A549 (cell line): ENCODE measurements around the gene DHX38. TPM values are rescaled to one million over a fixed set of nuclear protein-coding genes. Genes with fewer than 3 reads are reported as not detected.

ENCODE experiments used
- ATAC-seq, 2 experiments: fragments of 200-7000 bp in 1 of 2; fragments of >200 bp in 1 of 2; cut with Nextera tagmentation in 1 of 2; cut with Tn5 transposase in 1 of 2; 3 replicates each; pipeline versions ENCODE4 v1.8.0 to v1.9.1; 2018 to 2020; ENCODE audit warnings: mild to moderate bottlenecking in 1 of 2, moderate library complexity in 1 of 2
- CTCF ChIA-PET: fragments of 300-600 bp; sonication (Branson Sonifier 250); formaldehyde crosslinking; extraction: SDS; loops from one replicate; lab custom pipeline; 2021; ENCODE audit warnings: antibody characterized with exemption, inconsistent platforms; lab: Yijun Ruan, JAX
- POLR2A ChIA-PET: fragments of 350-600 bp; formaldehyde crosslinking; extraction: SDS; loops from one replicate; lab custom pipeline; 2021; ENCODE audit warnings: antibody characterized with exemption, inconsistent platforms; lab: Yijun Ruan, JAX
- DNase-seq, 2 experiments: peaks; one replicate each; pipeline versions ENCODE4 v3.0.0 to v3.0.0-alpha.2; 2011 to 2016; ENCODE audit warnings: low read depth in 1 of 2, low spot score in 1 of 2
- FAIRE-seq: peaks from 2 replicates; lab custom pipeline; 2011; peaks lifted over from hg19 to GRCh38; lab: Jason Lieb, UNC
- H3K27ac ChIP-seq, 2 experiments: fragments of >200 bp; sonication (Bioruptor Twin); formaldehyde crosslinking; 3 replicates each; pipeline ENCODE4 v1.5.1; 2016 to 2017
- H3K4me1 ChIP-seq: fragments of >200 bp; sonication (Bioruptor Twin); formaldehyde crosslinking; 3 replicates; pipeline ENCODE4 v1.6.1; 2016
- H3K4me2 ChIP-seq: fragments of >200 bp; sonication (Bioruptor Twin); formaldehyde crosslinking; 3 replicates; pipeline ENCODE4 v1.6.1; 2016
- H3K4me3 ChIP-seq: fragments of >200 bp; sonication (Bioruptor Twin); formaldehyde crosslinking; 3 replicates; pipeline ENCODE4 v1.5.1; 2016
- H3K9me3 ChIP-seq: fragments of >200 bp; sonication (Bioruptor Twin); formaldehyde crosslinking; 3 replicates; pipeline ENCODE4 v1.6.1; 2016
- ATOH8 ChIP-seq: fragments of 250-450 bp; sonication (Bioruptor Pico); IDR thresholded peaks from 2 replicates; pipeline ENCODE4 v1.5.0; 2020; ENCODE audit warnings: low read depth, mild to moderate bottlenecking, moderate library complexity
- BHLHE40 ChIP-seq: IDR thresholded peaks from 2 replicates; pipeline ENCODE4 v1.6.1; 2012; ENCODE audit warnings: low read depth, low read length, inconsistent platforms
- CBX8 ChIP-seq: fragments of 200-600 bp; sonication (generic); IDR thresholded peaks from 2 replicates; pipeline ENCODE4 v1.6.1; 2016
- CEBPB ChIP-seq, 2 experiments: fragments of >200 bp in 1 of 2; sonication (Bioruptor Twin) in 1 of 2; formaldehyde crosslinking in 1 of 2; IDR thresholded peaks; 2 replicates each; pipeline ENCODE4 v1.6.1; 2012 to 2016
- CHD4 ChIP-seq: fragments of 200-600 bp; sonication (generic); IDR thresholded peaks from 2 replicates; pipeline ENCODE4 v1.6.1; 2016; ENCODE audit warnings: antibody characterized with exemption, mild to moderate bottlenecking, borderline replicate concordance
- E2F6 ChIP-seq: IDR thresholded peaks from 2 replicates; pipeline ENCODE4 v1.6.1; 2012; ENCODE audit warnings: low read depth, borderline replicate concordance
- FOSB ChIP-seq: fragments of 250-450 bp; sonication (Bioruptor Pico); IDR thresholded peaks from 2 replicates; pipeline ENCODE4 v1.5.0; 2020; ENCODE audit warnings: mild to moderate bottlenecking, moderate library complexity
- JUN ChIP-seq, 2 experiments: fragments of >200 bp; sonication (Bioruptor Twin); formaldehyde crosslinking; IDR thresholded peaks; 2 replicates in 1 of 2; 3 replicates in 1 of 2; pipeline ENCODE4 v1.6.1; 2016 to 2017
- MAZ ChIP-seq: fragments of 150-350 bp; IDR thresholded peaks from 2 replicates; pipeline ENCODE4 v1.6.1; 2014; ENCODE audit warnings: antibody characterized with exemption, low read depth, low read length, borderline replicate concordance
- MYC ChIP-seq: IDR thresholded peaks from 2 replicates; pipeline ENCODE4 v1.6.1; 2012; ENCODE audit warnings: mild to moderate bottlenecking, inconsistent platforms, low read length, improper control_type of control experiment, borderline replicate concordance
- PBX3 ChIP-seq: IDR thresholded peaks from 2 replicates; pipeline ENCODE4 v1.6.1; 2012
- POLR2AphosphoS2 ChIP-seq: conservative IDR thresholded peaks from 2 replicates; pipeline ENCODE4 v1.6.1; 2012; ENCODE audit warnings: low read length, improper control_type of control experiment, inconsistent platforms
- RCOR1 ChIP-seq: fragments of 150-350 bp; IDR thresholded peaks from 2 replicates; pipeline ENCODE4 v1.6.1; 2014; ENCODE audit warnings: antibody characterized with exemption, low read length, low read depth
- REST ChIP-seq: fragments of 200-600 bp; sonication (generic); IDR thresholded peaks from 2 replicates; pipeline ENCODE4 v1.6.1; 2016; ENCODE audit warnings: antibody characterized with exemption, mild to moderate bottlenecking, moderate library complexity
- RFX5 ChIP-seq: fragments of 450-650 bp; IDR thresholded peaks from 2 replicates; pipeline ENCODE4 v1.7.1; 2014; ENCODE audit warnings: antibody characterized with exemption, mild to moderate bottlenecking, moderate library complexity
- SMC3 ChIP-seq: fragments of >200 bp; sonication (Bioruptor Twin); formaldehyde crosslinking; IDR thresholded peaks from 3 replicates; pipeline ENCODE4 v1.6.1; 2018; ENCODE audit warnings: inconsistent platforms
- ZFP36 ChIP-seq: fragments of 450-650 bp; IDR thresholded peaks from 2 replicates; pipeline ENCODE4 v1.6.1; 2014; ENCODE audit warnings: borderline replicate concordance; ENCODE audit not compliant: partially characterized antibody
- WGBS: methylation state at CpG from one replicate; pipeline ENCODE4 v1.1.6; 2017; ENCODE audit errors: missing lambda C conversion rate; 5-methylcytosine and 5-hydroxymethylcytosine counted together
- polyA plus RNA-seq, 4 experiments: library from polyadenylated mRNA; depleted of rRNA in 3 of 4; stranded (reverse); fragments of >200 nt; fragmentation: RNase III in 1 of 4; extraction: RNeasy Plus Mini Kit Qiagen cat#74134 plus additional on column Dnase treatment in 1 of 4; gene quantifications; 2 replicates in 3 of 4; 3 replicates in 1 of 4; pipeline ENCODE4 v1.2.3, GENCODE V29; 2011 to 2017

Gene DHX38
- polyA plus RNA-seq, 2 of the 4 experiments (the other 2 are of a cell fraction): 41.9 to 80.6 TPM

GRCh38 chr16:72104905-72105304 is 11.3 kb downstream of the DHX38 start (continued):
- TF ChIP-seq RCOR1: no peak
- no peak for TF ChIP-seq MYC

GRCh38 chr16:72105978-72106377 is 12.3 kb downstream of the DHX38 start:
- CTCF ChIA-PET: interaction anchor here (2.1 kb wide), 1 partner anchor 19 kb away, joined by 6 read pairs; no protein-coding TSS in a partner anchor
- 91% methylated on average over 7 of the region's 12 CpGs for WGBS

More at GRCh38 chr16:72105978-72106377, 12.3 kb downstream of the DHX38 start:
- no peak overlapping the region for H3K27ac ChIP-seq
- no peaks in the 10 kb centered on the region for H3K9me3 ChIP-seq
- H3K4me2 ChIP-seq: no peak overlapping the region
- no peak for TF ChIP-seq ATOH8 (CRISPR knock-in tag)
- no peak for TF ChIP-seq JUN (IDR thresholded peaks at IDR 0.05)
- TF ChIP-seq ZFP36: no peak
- no peak for TF ChIP-seq MAZ
- TF ChIP-seq RCOR1: no peak
- no peak for TF ChIP-seq CEBPB (IDR thresholded peaks at IDR 0.05)
- TF ChIP-seq REST: no peak
- no peak for TF ChIP-seq FOSB
- no peak for TF ChIP-seq BHLHE40
- TF ChIP-seq RFX5: no peak
- no peak for TF ChIP-seq E2F6
- no peak for TF ChIP-seq SMC3
- TF ChIP-seq CBX8: no peak
- TF ChIP-seq CHD4: no peak
- no peak for TF ChIP-seq POLR2AphosphoS2
- TF ChIP-seq PBX3: no peak
- H3K4me1 ChIP-seq: no peaks in the 10 kb centered on the region
- no peak overlapping the region for H3K4me3 ChIP-seq
- no peak for FAIRE-seq
- POLR2A ChIA-PET: no interaction called here
- DNase-seq: no peak
- no peak for ATAC-seq
